HepG2 (cell line): ENCODE data around the gene DNAJC18. TPM values are rescaled to one million over a fixed set of nuclear protein-coding genes. Genes with fewer than 3 reads are reported as not detected.

ENCODE experiments used
- AGO2 ChIP-seq: fragments of 200-400 bp; formaldehyde crosslinking; optimal IDR thresholded peaks from 2 replicates; pipeline ENCODE3; 2017; ENCODE audit warnings: mild to moderate bottlenecking, low read depth, low read length, moderate library complexity
- CHCHD3 ChIP-seq: sonication (generic); formaldehyde crosslinking; IDR thresholded peaks from 2 replicates; pipeline ENCODE4 v1.8.0; 2022; ENCODE audit warnings: mild to moderate bottlenecking, missing genetic modification reagents, moderate library complexity
- ETS1 ChIP-seq: sonication (generic); formaldehyde crosslinking; IDR thresholded peaks from 2 replicates; pipeline ENCODE4 v1.4.0; 2020; ENCODE audit warnings: missing genetic modification reagents
- HIC2 ChIP-seq: sonication (generic); formaldehyde crosslinking; IDR thresholded peaks from 2 replicates; pipeline ENCODE4 v1.9.0; 2022; ENCODE audit warnings: low read depth, missing genetic modification reagents
- JUN ChIP-seq: sonication (generic); formaldehyde crosslinking; IDR thresholded peaks from 2 replicates; pipeline ENCODE4 v1.4.0; 2020; ENCODE audit warnings: mild to moderate bottlenecking, missing genetic modification reagents
- MEIS1 ChIP-seq: sonication (generic); formaldehyde crosslinking; IDR thresholded peaks from 2 replicates; pipeline ENCODE4 v1.9.0; 2021; ENCODE audit warnings: mild to moderate bottlenecking, missing genetic modification reagents, moderate library complexity, borderline replicate concordance
- MYC ChIP-seq: sonication (generic); formaldehyde crosslinking; IDR thresholded peaks from 2 replicates; pipeline ENCODE4 v1.9.0; 2021; ENCODE audit warnings: missing genetic modification reagents, borderline replicate concordance
- NFKBIZ ChIP-seq: IDR thresholded peaks from 2 replicates; pipeline ENCODE4 v1.6.1; 2018; ENCODE audit warnings: missing genetic modification reagents, missing compliant biosample characterization
- NR2C2 ChIP-seq: sonication (generic); formaldehyde crosslinking; IDR thresholded peaks from 2 replicates; pipeline ENCODE4 v1.4.0; 2020; ENCODE audit warnings: missing genetic modification reagents, mild to moderate bottlenecking, moderate library complexity, borderline replicate concordance
- PAXIP1 ChIP-seq: sonication (generic); formaldehyde crosslinking; conservative IDR thresholded peaks from 2 replicates; pipeline ENCODE4 v1.4.0; 2020; ENCODE audit warnings: mild to moderate bottlenecking, missing genetic modification reagents, moderate library complexity
- ZBTB25 ChIP-seq: IDR thresholded peaks from 2 replicates; pipeline ENCODE4 v1.6.1; 2018; ENCODE audit warnings: missing genetic modification reagents
- ZKSCAN1 ChIP-seq: fragments of 150-350 bp; IDR thresholded peaks from 2 replicates; pipeline ENCODE4 v1.6.1; 2014; ENCODE audit warnings: low read length
- ZNF674 ChIP-seq: sonication (generic); formaldehyde crosslinking; IDR thresholded peaks from 2 replicates; pipeline ENCODE4 v1.5.0; 2020; ENCODE audit warnings: low read depth, mild to moderate bottlenecking, missing genetic modification reagents
- ZNF713 ChIP-seq: sonication (generic); formaldehyde crosslinking; IDR thresholded peaks from 2 replicates; pipeline ENCODE4 v1.4.0; 2020; ENCODE audit warnings: mild to moderate bottlenecking, missing genetic modification reagents
- polyA plus RNA-seq, 8 experiments: library from polyadenylated mRNA; depleted of rRNA in 3 of 8; stranded (reverse) in 7 of 8; unstranded in 1 of 8; fragments of >200 nt; fragmentation: Illumina TruSeq in 4 of 8; extraction: Trizol in 4 of 8; gene quantifications; 2 replicates each; pipeline versions ENCODE4 v1.2.1 to v1.2.3, GENCODE V29; 2011 to 2016; ENCODE audit warnings: low read depth in 4 of 8, missing spikeins in 1 of 8, mixed read lengths in 1 of 8; ENCODE audit not compliant: insufficient read depth in 1 of 8
- total RNA-seq, 5 experiments: library from RNA; depleted of rRNA; stranded (reverse); fragments of >200 nt; fragmentation: Illumina TruSeq; extraction: Trizol; gene quantifications; 2 replicates each; pipeline ENCODE4 v1.2.3, GENCODE V29; 2016; ENCODE audit warnings: low read depth in 1 of 5
- TF ChIP-seq, protein P1 (sequence below): sonication (generic); formaldehyde crosslinking; IDR thresholded peaks from 2 replicates; pipeline ENCODE4 v1.5.1; 2020; ENCODE audit warnings: mild to moderate bottlenecking, missing genetic modification reagents, borderline replicate concordance

DNAJC18 gene
- total and polyA plus RNA-seq, 2 of the 13 experiments (the other 11 are each of a cell fraction or from before 2014, with no cell fraction given) = 6.5 to 6.6 TPM

- TF ChIP-seq, protein P1, sequence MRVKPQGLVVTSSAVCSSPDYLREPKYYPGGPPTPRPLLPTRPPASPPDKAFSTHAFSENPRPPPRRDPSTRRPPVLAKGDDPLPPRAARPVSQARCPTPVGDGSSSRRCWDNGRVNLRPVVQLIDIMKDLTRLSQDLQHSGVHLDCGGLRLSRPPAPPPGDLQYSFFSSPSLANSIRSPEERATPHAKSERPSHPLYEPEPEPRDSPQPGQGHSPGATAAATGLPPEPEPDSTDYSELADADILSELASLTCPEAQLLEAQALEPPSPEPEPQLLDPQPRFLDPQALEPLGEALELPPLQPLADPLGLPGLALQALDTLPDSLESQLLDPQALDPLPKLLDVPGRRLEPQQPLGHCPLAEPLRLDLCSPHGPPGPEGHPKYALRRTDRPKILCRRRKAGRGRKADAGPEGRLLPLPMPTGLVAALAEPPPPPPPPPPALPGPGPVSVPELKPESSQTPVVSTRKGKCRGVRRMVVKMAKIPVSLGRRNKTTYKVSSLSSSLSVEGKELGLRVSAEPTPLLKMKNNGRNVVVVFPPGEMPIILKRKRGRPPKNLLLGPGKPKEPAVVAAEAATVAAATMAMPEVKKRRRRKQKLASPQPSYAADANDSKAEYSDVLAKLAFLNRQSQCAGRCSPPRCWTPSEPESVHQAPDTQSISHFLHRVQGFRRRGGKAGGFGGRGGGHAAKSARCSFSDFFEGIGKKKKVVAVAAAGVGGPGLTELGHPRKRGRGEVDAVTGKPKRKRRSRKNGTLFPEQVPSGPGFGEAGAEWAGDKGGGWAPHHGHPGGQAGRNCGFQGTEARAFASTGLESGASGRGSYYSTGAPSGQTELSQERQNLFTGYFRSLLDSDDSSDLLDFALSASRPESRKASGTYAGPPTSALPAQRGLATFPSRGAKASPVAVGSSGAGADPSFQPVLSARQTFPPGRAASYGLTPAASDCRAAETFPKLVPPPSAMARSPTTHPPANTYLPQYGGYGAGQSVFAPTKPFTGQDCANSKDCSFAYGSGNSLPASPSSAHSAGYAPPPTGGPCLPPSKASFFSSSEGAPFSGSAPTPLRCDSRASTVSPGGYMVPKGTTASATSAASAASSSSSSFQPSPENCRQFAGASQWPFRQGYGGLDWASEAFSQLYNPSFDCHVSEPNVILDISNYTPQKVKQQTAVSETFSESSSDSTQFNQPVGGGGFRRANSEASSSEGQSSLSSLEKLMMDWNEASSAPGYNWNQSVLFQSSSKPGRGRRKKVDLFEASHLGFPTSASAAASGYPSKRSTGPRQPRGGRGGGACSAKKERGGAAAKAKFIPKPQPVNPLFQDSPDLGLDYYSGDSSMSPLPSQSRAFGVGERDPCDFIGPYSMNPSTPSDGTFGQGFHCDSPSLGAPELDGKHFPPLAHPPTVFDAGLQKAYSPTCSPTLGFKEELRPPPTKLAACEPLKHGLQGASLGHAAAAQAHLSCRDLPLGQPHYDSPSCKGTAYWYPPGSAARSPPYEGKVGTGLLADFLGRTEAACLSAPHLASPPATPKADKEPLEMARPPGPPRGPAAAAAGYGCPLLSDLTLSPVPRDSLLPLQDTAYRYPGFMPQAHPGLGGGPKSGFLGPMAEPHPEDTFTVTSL = no peak
- no peak for TF ChIP-seq ZKSCAN1
- no peak for TF ChIP-seq MEIS1 (CRISPR knock-in tag)
- TF ChIP-seq MYC (CRISPR knock-in tag) = peak; percentile 66; the same call in 1 of the 2 replicates
- no peak for TF ChIP-seq AGO2
- TF ChIP-seq PAXIP1 (CRISPR knock-in tag) = peak; percentile 45
- peak; percentile 24; the same call in 1 of the 2 replicates for TF ChIP-seq NR2C2 (CRISPR knock-in tag)
- no peak for TF ChIP-seq NFKBIZ (CRISPR knock-in tag)
- TF ChIP-seq ZNF674 (CRISPR knock-in tag) = no peak
- TF ChIP-seq CHCHD3 = no peak
- TF ChIP-seq ETS1 = no peak
- TF ChIP-seq JUN (CRISPR knock-in tag) = no peak
- TF ChIP-seq HIC2 (CRISPR knock-in tag) = no peak
- no peak for TF ChIP-seq ZNF713 (CRISPR knock-in tag)
- no peak for TF ChIP-seq ZBTB25 (CRISPR knock-in tag)
Measured at GRCh38 chr5:139403787-139404483, 35.4 kb downstream of the DNAJC18 start, which contains the start of gene SPATA24 (continued).
